Retinal pigment epithelial cell (primary cell): ENCODE measurements around the gene HBG2.

Source experiments
- DNase-seq: peaks from one replicate; pipeline ENCODE4 v3.0.0-alpha.2; 2010; ENCODE audit warnings: low read depth
- H3K4me3 ChIP-seq: 2 replicates; pipeline ENCODE4 v1.5.1; 2011; ENCODE audit warnings: mild to moderate bottlenecking, low read length, control low read depth, moderate library complexity
- CTCF ChIP-seq: conservative IDR thresholded peaks from 2 replicates; pipeline ENCODE4 v1.5.1; 2011; ENCODE audit warnings: low read depth, low read length, control low read depth, inconsistent platforms

Gene HBG2

GRCh38 chr11:5241458-5241857 lies 13.1 kb downstream of the HBG2 start:
- TF ChIP-seq CTCF: no peak
- no peak for DNase-seq
- no peak overlapping the region for H3K4me3 ChIP-seq

GRCh38 chr11:5240458-5240857 lies 14.1 kb downstream of the HBG2 start:
- TF ChIP-seq CTCF: no peak
- DNase-seq: no peak
- H3K4me3 ChIP-seq: no peak overlapping the region

GRCh38 chr11:5240056-5240455 lies 14.5 kb downstream of the HBG2 start:
- no peak overlapping the region for H3K4me3 ChIP-seq
- no peak for TF ChIP-seq CTCF
- DNase-seq: no peak

GRCh38 chr11:5239046-5239445 lies 15.5 kb downstream of the HBG2 start:
- H3K4me3 ChIP-seq: no peak overlapping the region
- TF ChIP-seq CTCF: no peak
- DNase-seq: no peak

- no peak for TF ChIP-seq CTCF
- no peak overlapping the region for H3K4me3 ChIP-seq
- no peak for DNase-seq
Measured at GRCh38 chr11:5238486-5238885, 16.1 kb downstream of the HBG2 start.

GRCh38 chr11:5237420-5237819 lies 17.2 kb downstream of the HBG2 start:
- H3K4me3 ChIP-seq: no peak overlapping the region
- no peak for DNase-seq
- TF ChIP-seq CTCF: no peak

GRCh38 chr11:5235364-5236095 lies 19.1 kb downstream of the HBG2 start:
- DNase-seq: no peak
- no peak overlapping the region for H3K4me3 ChIP-seq
- TF ChIP-seq CTCF: no peak
